Activated CD4-positive, CD25-positive, alpha-beta regulatory T cell treated with anti-CD3 and anti-CD28 coated beads, Interleukin-2, amount 50 U/mL, for 24 hours (primary cell): ENCODE data around the gene CDC34.

ENCODE experiments used
- ATAC-seq, 2 donors: fragments of 150-1000 bp; cut with Tn5 transposase; one replicate each; pipeline ENCODE4 v1.10.0; 2021; ENCODE audit warnings: mild to moderate bottlenecking in 1 of 2, moderate library complexity in 1 of 2

CDC34 gene, protein sequence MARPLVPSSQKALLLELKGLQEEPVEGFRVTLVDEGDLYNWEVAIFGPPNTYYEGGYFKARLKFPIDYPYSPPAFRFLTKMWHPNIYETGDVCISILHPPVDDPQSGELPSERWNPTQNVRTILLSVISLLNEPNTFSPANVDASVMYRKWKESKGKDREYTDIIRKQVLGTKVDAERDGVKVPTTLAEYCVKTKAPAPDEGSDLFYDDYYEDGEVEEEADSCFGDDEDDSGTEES

DNA sequence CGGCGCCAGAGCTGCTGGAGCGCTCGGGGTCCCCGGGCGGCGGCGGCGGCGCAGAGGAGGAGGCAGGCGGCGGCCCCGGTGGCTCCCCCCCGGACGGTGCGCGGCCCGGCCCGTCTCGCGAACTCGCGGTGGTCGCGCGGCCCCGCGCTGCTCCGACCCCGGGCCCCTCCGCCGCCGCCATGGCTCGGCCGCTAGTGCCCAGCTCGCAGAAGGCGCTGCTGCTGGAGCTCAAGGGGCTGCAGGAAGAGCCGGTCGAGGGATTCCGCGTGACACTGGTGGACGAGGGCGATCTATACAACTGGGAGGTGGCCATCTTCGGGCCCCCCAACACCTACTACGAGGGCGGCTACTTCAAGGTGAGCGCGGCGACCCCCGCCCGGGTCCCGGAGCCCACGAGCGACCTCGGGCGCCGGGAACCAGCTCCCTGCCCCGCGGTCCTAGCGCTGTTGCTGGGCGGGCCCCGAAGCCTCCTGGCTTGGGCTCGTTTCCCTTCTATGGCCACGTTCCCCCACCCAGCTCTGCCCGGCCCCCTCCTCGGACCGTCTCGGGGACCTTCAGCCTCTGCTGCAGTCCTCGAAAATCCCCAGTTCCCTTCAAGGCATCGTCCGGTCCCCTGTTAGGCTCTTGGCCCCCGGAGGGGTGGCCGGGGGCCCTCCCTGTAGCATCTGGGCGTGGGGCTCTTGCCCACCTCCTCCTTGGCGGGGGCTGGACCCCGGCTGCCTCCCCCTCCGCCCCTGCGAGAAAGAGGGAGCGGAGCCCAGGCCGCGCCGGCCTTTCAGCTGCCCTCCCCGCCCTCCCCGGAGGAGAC lies at the start of gene CDC34:
TSS of gene CDC34 (plus strand) at position 8 of the 808 bp plus-strand sequence. CDS start at position 180, 172 bp downstream.
- peak; percentile 19 to 23 for ATAC-seq

DNA sequence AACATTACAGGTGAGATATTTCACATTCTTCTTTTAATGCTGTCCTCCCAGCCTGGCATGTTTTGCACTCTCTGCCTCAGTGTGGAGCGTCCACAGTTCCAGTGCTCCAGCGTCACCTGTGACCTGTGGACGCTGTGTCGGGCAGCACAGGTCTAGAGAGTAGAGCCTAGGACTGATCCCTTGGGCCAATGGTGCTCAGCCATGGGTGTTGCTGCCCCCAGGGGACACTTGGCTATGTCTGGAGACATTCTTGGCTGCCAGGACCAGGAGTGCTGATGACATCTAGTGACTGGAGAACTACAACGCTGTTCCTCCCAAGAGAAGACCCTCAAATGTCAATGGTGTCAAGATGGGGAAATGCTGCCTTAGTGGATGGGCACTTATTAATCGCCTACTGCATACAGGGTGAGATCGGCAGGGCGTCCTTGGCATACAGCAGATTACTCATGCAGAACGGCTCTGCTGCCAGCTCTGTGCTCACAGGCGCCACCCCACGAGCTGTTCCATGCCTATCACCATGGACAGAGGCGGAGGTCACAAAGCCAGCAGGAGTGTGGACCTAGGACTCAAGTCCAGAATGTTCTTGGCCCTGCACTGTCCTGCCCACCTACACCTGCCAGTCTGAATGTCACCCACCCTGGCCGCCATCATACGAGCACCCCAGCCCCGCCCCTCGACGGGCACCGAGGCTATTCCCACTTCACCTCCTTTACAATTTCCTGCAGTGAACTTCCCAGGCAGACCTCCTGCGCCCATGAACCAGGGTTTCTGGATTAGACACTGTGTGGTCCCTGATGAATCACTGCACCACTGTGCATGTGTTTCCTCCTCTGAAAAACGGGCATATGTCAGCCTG lies 49.1 kb upstream of the CDC34 start:
- ATAC-seq = no peak

DNA sequence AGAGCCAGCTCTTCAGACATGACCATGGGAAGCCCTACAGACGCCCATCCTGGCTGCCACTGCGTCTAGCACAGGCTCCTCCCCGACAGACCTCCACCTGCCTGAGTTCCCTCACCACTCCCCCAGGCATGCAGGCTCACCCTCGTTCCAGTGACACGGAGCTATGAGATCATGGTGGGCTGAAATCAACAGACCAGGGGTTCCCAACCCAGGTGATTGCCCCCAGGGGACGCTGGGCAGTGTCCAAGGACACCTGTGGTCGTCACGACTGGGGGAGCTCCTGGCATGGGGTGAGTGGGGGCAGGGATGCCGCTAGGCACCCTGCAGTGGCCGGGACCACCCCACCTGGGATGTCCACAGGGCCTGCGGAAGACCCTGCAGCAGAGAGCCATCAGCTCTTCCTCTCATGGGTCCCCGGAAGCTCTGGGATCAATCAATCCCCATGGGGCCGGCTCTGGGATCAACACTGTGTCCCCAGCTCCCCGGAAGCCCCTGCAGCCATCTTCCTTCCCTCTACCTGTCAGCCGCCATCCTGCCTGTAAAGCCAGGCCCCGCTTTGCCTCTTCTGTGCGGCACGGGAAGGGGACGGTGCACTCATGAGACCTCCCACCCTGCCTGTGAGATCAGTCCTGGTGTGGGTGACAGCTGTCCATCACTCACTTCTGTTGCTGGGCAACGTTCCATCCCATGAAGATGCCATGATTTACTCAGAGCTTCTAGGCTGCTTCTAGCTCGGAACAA lies 48.1 kb upstream of the CDC34 start:
- no peak for ATAC-seq

DNA sequence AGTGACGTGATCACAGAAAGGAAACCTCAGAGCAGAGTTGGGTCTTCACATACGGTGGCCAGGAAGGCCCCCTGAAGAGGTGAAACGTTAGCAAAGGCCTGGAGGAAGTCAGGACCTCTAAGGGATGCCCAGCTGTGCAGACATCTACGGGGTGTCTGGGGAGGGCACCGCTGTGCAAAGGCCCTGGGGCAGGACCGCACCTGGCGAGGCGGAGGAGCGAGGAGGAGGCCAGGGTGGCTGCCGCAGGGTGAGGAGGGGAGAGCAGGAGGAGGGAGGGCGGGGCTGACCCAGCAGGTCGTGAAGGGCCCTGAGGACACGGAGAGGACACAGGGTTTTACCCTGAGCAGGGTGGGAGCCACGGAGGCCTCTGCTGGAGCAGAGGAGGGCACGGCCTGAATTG lies 47.1 kb upstream of the CDC34 start:
- no peak for ATAC-seq

DNA sequence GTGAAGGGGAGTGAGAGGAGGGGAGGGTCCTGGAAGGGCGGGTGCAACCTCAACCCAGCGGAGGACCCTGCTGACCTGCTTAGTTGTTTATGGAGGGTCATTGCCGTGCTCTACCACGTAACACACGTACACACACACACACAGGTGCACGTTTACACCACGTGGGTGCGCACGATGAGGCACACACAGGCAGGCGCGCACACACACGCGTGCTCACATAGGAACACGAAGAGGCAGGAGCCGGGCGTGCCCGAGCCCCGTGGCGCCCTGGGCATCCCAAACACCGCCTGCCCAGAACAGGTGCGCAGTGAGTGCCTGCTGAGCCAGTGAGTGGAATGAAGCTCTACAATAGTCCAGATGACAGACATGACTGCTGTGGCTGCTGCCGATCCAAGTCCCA lies 46.5 kb upstream of the CDC34 start:
- no peak for ATAC-seq

DNA sequence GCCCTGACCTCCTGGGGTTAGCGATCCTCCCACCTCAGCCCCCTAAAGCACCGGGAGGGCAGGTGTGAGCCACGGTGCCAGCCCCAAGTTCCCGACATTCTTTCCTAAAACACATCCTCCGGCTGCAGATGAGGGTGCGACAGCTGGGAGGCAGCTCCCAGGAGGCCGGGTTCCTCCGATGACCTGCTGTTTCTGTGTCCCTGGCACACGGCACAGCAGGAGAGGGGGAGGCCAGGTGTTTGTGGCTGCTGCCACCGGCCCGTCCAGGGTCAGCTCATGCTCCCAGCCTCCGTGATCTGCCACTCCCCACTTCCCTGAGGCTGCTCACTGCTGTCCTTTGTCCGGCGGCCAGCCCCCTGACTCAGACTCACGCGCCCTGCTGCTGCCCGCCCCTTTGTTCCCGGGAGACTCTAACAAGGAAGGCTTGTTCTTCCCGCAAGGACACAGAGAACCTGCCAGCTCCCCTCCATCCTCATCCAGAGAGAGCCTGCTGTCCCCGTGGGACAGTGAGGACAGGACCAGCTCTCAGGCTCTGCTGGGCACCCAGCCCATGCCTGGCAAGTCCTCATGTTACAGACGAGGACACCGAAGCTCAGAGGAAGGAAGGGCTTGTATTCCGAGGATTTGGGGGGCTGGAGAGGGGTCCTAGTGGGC lies 45.9 kb upstream of the CDC34 start:
- ATAC-seq = no peak

DNA sequence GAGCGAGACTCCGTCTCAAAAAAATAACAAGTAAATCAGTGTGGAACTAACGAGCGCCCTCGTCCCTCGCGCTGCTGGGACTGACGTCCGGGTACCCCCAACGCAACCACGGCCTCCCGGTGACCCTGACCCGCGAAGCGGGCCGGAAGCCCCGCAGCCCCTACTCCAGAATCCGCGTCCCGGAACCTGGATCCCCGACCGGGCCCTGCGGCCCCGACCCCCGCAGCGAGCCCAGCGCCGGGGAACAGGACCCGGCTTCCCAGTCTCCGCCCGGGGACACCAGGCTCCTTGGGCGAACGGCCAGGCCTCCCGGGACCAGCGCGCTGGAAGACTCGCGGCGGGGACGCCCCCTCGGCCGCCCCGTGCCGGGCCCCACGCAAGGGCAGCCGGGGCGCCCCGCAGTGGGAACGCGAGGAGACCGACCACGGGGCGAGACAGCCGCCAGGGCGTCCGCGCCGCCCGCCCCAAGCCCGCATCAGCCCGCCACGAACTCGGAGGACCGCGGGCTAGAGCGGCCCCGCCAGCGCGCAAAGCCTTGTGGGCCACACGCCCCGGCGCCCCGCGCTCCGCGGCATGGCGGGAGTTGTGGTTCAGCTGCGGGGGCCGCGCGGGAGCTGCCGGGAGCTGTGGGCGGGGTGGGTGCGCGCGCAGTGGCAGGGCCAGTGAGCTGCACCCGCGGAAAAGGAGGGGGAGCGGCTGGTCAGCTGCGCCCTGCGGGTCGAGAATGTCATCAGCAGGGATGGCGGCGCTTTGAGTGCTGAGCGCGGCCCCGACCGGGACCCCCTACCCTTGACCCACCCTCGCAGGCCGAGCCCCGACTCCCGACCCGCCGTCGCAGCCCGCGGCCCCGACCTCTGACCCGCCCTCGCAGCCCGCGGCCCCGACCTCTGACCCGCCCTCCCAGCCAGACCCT lies 42.8 kb upstream of the CDC34 start:
- peak; percentile 98 for ATAC-seq

DNA sequence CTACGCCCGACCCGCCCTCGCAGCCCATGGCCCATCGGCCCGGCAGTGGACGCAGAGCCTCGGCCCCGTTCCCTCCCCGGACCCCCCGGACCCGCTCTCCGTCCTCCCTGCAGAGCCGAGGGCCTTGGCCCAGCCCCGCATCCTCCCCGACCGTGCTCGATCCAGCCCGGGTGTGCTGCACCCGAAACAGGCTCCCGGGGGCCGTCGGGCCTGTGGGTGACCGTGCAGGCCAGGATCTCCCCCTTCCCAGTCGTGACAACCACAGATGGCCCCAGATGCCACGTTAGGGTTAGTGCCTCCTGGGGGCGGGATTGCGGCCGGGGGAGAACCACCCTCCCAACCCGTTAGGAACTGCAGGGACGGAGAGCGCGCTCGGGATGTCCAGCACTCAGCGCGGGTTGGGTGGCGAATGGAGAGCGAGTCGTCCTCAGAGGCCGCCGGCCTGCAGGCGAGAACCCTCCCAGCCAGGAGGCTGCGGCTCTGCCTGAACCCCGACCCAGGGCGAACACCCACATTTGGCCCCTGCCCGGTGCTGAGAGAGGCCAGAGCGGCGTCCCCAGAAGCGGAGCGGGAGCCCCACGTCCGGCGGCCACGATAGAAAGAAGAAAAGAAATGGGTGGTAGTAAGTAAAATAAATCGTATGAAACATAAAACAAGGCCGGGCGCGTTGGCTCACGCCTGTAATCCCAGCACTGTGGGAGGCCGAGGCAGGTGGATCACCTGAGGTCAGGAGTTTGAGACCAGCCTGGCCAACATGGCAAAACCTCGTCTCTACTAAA lies 42.0 kb upstream of the CDC34 start:
- ATAC-seq = peak; percentile 1 to 6

DNA sequence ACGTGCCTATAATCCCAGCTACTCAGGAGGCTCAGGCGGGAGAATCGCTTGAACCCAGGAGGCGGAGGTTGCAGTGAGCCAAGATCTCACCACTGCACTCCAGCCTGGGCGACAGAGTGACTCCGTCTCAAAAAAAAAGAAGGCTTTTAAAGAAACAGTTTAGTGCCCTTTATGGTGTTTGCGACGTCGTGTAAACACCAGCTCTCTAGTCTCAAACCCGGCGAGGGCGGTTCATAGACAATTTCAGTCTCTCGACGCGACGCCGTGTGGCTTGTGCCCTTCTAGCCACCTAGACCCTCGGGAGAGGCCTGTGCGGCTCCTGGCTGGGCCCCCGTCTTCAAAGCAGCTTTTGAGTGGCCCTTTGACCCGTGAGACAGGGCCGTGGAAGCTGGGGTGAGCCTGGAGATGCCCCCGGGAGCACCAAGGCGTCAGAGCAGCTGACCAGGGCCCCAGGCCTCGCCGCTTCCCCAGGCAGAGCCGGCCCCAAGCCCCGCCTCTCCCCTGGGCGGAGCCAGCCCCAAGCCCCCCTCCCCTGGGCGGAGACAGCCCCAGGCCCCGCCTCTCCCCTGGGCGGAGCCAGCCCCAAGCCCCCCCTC lies 40.3 kb upstream of the CDC34 start:
- ATAC-seq = no peak

DNA sequence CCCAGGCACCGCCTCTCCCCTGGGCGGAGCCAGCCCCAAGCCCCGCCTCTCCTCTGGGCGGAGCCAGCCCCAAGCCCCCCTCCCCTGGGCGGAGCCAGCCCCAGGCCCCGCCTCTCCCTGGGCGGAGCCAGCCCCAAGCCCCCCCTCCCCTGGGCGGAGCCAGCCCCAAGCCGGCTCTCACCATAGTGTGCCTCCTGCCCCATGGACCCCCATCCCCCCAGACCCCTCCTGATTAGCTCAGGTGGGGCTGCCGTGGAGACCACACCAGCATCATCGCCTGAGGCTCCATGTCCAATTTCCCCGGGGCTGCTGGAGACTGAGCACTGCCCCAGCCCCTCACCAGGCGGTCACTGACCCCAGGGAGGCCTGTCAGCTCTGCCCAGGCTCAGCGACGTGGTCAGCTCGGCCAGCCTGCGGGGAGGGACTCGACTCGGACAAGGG lies 39.4 kb upstream of the CDC34 start:
- ATAC-seq = no peak

DNA sequence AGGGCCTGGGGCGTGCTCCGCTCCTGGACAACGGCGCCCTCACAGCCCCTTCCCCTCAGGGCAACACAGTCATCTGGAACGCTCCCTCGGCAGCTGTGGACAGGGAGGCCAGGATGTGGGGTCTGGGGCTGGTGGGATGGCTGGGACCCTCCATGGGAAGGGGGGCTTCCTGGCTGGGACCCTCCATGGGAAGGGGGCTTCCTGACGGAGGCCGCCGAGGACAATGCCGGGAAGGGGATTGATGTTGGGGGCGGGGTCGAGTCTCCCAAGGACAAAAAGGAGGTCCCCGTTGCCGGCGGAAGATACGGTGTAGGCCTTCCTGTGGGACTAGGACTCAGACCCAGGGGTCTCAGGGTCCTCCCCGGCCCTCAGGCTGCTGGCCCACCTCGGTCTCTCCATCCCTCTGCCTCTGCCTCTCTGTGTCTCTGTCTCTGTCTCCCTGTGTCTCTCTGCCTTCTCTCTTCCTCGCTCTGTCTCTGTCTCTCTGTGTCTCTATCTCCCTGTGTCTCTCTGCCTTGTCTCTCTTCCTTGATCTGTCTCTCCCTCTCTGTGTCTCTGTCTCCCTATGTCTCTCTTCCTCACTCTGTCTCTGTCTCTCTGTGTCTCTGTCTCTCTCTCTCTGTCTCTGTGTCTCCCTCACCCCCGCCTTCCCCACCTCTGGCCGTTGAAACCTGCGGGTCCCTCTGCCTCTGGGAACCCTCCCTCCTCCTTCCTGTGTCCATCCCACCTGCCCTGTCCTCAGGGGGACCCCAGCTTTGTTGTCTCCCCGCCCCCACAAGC lies 38.0 kb upstream of the CDC34 start:
- no peak for ATAC-seq

DNA sequence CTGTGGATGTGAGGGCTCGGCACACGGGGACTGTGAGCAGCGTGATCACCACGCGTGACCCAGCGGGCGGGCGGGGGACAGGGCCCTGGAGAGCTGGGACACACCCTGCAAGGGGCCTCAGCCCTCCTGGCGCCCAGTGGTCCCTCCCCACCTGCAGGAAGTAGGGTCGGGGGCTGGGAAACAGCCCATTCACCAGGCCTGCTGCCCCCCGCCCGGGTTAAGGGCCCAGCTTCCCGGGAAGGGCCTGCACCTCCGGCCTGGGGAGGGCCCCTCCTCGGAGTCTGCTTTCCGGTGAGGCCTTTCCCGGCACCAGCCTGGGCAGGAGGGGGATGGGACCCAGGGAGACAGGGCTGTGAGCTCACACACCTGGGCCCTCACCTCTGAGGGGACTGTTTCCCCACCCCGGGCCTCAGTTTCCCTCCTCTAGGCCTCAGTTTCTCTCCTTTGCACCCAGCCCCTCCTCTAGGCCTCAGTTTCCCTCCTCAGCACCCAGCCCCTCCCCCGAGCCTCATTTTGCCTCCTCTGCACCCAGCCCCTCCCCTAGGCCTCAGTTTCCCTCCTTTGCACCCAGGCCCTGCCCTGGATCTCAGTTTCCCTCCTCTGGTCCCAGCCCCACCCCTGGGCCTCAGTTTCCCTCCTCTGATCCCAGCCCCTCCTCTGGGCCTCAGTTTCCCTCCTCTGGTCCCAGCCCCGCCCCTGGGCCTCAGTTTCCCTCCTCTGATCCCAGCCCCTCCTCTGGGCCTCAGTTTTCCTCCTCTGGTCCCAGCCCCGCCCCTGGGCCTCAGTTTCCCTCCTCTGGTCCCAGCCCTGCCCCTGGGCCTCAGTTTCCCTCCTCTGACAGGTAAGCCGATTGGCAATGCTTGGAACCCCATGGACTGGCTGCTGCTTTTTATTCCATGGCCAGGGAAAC lies 37.1 kb upstream of the CDC34 start:
- no peak for ATAC-seq

DNA sequence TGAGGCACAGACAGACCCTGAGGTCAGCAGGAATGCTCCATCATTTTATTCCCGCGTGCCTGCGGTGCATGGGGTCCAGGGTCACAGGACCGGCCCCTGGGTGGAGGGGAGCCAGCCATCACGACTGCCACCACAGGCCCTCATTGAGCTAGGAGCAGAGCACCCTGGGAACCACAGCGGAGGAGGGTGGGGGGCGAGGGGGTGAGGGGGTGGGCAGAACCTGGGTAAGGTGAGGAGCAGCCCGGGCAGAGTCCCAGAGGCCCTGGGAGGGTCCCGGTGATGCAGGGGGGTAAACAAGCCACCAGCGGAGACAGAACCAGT lies 36.5 kb upstream of the CDC34 start:
- ATAC-seq = no peak

DNA sequence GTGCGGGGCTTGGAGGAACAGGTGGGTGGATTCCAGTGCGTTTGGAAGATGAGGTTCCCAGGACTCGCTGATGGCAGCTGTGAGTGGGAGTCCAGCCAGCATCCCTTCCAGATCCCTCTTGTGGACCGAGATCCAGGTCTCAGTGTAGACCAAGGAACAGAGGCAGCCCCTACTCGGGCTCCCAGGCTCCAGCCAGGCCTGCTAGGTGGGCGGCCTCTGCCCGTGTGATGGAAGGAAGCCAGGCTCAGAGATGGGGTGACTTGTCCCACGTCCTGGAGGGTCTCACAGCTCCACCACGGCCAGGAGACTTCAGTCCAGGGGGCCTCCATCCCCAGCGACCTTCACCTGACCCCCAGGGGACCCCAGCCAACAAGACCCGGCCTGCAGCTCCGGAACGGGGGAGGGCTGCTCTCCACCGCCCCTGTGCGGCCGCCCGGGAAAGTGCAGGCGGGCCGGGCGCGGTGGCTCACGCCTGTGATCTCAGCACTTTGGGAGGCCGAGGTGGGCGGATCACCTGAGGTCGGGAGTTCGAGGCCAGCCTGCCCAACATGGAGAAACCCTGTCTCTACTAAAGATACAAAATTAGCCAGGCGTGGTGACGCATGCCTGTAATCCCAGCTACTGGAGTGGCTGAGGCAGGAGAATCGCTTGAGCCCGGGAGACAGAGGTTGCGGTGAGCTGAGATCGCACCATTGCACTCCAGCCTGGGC lies 36.0 kb upstream of the CDC34 start:
- ATAC-seq = peak in 1 of 2 donors; percentile 24

DNA sequence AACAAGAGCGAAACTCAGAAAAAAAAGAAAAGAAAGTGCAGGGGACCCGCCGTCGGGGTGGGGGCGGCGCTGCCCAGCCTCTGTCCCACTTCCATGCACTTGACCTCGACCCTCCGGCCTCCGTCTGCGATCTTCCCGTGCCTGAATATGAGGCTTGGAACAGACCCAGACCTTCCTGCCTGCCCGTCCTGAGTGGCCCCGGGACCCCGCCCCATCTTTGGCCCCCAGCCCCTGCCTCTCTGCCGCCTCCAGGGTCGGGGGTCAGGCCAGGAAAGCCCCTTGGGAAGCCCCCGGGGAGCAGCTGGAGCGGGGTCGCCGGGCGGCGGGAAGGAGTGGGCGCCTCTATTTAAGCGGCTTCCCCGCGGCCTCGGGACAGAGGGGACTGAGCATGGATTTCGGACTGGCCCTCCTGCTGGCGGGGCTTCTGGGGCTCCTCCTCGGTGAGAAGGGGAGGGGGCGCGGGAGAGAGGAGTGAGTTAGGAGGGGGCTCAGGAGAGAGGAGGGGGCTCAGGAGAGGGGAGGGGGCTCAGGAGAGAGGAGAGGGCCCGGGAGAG lies 35.4 kb upstream of the CDC34 start, which contains the start of gene MADCAM1:
TSS of gene MADCAM1 (plus strand) at position 375 of the 554 bp plus-strand sequence. CDS start at position 389, 14 bp downstream.
- ATAC-seq = no peak

DNA sequence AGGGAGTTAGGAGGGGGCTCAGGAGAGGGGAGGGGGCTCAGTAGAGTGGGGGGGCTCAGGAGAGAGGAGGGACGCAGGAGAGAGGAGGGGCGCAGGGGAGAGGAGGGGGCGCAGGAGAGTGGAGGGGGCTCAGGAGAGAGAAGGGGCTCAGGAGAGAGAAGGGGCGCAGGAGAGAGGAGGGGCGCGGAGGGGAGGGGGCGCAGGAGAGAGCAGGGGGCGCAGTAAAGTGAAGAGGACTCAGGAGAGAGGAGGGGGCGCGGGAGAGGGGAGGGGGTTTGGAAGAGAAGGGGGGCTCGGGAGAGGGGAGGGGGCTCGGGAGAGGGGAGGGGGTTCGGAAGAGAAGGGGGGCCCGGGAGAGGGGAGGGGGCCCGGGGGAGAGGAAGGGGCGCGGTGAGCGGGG lies 34.6 kb upstream of the CDC34 start:
- no peak for ATAC-seq

DNA sequence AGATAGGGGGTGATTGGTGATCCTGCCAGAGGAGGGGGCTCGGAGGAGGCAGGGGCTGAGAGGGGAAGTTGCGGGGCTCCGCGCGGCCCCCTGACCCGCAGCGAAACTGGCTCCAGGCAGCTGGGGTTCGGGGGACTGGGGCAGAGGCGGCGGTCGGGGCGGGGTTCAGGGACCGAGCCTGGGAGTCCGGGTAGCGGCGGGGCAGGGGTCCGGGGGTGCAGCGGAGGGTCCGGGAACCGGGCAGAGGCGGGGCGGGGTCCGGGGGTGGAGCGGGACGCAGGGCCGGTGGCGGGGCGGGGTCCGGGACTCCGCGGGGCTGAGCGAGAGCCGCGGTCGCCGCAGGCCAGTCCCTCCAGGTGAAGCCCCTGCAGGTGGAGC lies 34.1 kb upstream of the CDC34 start:
- ATAC-seq = no peak
